HT-29 (cell line): ENCODE data around the gene CHKB. TPM values are rescaled to one million over a fixed set of nuclear protein-coding genes. Genes with fewer than 3 reads are reported as not detected.

Experiments used
- DNase-seq: peaks from one replicate; pipeline ENCODE4 v3.0.0-alpha.2; 2015; ENCODE audit warnings: low spot score
- total RNA-seq: library from RNA; depleted of rRNA; stranded (reverse); fragments of >200 nt; shearing (Covaris generic); gene quantifications from 2 replicates; pipeline ENCODE4 v1.2.3, GENCODE V29; 2014

The CHKB gene
- total RNA-seq, 1 experiment from 2014 or later = 26.2 TPM

DNA sequence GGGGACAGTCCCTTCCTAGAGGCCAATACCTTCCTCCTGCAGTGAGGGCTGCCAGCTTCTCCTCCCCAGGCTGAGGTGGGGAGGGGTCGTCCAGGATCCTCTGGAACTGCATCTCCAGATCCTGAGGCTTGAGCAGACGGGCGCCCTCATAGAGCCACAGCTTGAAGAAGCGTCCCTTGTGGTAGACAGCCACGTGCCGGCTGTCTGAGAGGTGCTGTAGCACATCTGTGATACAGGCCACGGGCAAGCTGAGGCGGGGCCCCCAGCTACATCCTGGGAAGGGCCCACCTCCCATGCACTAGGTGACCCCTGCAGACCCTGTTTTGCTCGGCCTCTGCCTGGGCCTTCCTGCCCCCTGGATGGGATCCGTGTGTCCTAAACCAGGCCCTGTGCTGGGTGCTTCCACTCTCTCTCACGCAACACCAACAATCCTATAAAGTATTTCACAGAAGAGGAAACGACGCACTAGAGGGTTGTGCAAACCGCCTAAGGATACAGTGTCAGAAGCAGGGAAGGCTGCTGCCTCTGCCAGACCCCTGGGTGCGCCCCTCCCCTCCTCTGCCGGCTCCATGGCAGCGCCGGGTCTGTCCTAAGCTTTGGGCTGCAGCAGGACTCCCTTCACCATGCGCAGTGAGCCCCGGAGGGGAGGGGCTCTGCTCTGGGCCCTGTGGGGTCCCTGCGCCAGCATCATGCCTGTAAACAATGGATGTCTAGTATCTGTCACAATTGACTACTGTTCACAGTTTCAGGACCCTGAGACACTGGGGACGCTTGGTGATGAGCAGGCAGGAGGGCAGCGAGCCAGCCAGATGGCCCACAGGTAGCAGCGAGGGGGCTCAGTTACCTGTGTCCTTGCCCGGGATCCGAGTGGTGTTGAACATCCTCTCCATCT lies 8.9 kb downstream of the CHKB start:
- no peak for DNase-seq

DNA sequence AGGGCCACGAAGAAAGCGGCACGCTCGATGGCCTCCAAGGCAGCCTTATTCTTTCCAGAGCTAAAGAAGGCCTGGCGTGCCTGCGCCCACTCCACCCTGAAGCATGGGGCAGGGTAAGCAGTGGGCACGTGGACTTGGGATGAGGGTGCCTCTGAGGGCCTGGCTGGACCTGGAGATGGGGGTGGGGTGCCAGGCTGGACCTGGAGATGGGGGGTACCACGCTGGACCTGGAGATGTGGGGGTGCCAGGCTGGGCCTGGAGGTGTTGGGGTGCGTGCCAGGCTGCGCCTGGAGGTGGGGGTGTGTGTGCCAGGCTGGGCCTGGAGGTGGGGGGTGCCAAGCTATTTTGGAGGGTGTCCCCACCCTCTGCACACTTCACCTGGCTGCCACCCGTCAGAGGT lies 9.7 kb downstream of the CHKB start:
- DNase-seq = no peak

DNA sequence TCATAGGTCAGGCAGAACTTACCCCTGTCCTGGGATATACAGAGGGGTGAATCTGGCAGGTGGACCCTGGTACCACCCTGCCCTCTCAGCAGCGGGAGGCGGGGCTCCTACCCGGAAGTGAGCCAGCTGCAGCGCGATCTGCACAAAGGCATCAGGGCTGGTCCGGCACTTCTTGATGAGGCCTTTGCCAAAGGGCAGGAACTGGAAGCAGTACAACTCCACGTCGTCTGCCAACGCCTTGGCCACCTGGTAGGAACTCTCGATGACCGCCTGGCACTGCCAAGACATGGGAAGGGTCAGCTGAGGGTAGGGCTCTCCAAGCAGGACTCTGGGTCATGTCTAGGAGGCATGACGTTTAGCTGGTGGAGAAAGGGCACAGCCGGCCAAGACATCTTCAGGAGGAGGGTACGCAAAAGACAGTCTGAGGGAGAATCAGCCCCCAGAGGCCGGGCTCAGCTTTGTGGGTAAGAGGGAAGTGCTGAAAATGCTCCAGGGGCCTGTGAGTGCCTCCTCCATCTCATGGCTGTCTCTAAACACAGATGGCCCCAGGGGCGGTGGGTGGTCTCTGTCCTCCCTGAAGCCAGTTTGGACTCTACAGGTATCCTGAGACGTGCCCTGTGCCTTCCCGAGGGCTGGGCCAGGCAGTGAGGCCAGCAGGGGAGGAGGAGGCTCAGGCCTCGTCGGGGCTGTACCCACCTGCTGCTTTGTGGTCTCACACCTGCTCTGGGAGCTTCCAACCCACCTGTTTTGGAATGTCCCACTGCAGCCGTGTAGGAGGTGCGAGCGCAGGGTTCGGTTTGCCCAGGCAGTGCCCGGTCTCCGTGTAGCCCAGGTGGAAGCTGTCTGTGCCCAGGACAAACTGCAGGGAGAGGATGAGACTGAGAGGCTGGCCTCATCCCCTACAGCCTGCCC lies 11.1 kb downstream of the CHKB start:
- DNase-seq = no peak

DNA sequence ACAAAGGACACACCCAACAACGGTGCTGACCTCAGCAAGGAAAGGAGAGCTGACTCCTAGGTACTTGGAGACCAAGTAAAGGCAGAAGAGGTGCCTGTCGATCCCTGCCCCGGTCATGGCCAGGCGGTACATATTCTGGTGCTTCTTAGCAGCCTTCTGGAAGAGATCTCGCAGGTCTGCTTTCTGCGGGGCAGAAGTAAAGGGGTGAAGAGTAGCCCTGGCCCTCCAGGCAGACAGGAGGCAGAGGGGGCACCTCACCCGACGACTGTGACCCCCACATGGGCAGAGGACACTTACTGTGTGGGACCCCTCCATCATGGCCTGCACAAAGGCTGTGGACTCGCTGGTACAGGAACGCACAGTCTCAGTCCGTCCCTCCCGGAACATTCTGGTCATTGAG lies 11.8 kb downstream of the CHKB start:
- no peak for DNase-seq

DNA sequence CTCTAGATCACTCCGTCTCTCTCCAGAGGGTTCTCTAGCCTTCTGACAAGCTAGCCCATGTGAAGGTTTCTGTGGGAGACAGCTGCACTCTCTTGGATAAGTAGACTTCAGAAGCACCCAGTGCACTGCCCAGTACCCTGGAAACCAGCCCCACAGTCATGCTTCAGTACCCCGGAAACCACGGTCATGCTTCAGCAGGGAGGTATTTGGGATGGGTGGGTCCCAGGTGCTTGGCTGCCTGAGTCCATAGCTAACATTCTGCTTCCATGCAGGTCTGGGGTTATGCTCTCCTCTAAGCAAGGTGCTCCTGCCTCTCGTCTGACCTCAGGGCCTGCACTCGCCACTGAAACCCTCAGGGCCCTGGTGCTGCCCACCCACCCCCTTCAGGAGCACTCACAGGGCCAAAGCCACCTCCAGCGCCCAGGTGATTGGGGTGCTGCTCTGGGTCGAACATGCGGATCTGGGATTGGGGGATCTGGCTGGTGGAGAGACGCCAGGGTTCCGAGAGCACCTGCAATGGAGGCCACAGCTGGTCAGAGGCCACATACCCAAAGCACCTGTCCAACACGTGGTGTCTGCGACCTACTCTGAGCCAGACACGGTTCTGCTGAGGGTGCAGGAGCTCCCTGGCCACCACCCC lies 12.6 kb downstream of the CHKB start:
- no peak for DNase-seq

DNA sequence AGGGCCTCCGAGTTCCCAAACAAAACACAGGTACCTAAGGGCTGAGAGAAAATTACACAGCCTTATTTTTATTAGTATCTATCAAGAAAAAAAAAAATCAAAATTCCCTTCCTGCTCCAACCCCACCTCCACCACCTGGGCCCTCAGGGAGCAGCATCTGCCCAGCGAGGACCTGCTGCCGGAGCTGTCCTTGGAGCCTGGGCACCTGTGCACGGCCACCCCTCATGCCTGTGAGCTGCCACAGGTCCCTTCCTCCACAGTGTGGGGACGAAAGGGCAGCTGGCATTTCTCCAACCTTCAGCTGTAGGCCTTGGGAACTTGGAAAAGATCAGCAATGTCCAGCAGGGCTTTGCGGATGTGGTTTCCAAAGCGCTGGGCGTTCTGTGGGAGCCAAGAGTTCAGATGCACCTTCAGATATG lies 13.6 kb downstream of the CHKB start:
- DNase-seq = peak; percentile 30

DNA sequence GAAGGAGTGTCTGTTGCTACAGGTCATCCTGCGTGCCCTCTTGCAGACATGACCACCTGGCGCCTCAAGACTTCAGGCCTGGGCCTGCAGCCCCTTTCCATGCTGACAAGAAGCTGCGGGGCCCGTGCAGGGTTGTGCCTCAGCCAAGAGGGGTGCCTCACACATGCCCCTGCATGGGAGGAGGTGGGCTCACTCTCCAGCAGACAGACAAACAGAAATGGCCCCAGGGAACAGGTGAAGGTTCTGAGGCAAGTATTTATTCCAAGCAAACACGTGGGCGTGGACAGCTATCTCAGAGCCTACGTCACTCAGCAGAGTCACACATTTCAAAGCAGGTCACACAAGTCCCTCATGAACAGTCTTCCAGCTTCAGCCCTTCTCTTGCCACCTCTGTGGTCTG lies 14.0 kb downstream of the CHKB start:
- no peak for DNase-seq

DNA sequence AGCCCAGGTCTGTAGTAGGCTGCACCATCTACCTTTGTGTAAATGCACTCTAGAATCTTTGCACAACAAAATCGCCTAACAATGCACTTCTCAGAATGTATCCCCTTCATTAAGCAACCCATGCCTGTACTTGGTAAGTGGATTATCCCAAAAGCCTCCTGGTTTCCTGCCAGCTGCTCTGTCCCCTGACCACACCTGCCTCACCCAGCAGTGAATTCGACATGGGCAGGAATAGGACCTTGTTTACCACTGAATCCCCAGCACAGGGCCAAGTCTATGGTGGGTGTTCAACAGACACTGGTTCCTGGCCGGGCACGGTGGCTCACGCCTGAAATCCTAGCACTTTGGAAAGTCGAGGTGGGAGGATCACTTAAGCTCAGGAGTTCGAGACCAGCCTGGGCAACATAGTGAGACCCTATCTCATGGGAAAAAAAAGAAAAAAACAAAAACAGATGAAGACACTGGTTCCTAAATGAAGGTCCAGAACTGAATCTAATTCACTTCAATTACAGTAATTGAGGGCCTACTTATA lies 14.9 kb downstream of the CHKB start:
- DNase-seq = no peak

DNA sequence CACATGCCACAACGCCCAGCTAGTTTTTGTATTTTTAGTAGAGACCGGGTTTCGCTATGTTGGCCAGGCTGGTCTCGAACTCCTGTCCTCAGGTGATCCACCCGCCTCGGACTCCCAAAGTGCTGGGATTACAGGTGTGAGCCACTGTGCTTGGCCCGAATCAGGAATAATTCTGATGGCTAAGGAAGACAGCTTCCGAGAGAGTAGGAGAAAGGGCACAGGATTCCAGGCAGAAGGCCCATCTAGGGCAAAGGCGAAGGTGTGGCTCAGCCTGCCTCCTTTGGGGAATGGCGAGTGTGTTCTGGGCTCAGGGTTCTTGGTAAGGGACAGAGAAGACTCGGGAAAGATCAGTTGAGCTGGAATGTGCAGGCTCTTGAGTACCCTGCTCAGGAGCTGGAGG lies 18.4 kb downstream of the CHKB start:
- no peak for DNase-seq

DNA sequence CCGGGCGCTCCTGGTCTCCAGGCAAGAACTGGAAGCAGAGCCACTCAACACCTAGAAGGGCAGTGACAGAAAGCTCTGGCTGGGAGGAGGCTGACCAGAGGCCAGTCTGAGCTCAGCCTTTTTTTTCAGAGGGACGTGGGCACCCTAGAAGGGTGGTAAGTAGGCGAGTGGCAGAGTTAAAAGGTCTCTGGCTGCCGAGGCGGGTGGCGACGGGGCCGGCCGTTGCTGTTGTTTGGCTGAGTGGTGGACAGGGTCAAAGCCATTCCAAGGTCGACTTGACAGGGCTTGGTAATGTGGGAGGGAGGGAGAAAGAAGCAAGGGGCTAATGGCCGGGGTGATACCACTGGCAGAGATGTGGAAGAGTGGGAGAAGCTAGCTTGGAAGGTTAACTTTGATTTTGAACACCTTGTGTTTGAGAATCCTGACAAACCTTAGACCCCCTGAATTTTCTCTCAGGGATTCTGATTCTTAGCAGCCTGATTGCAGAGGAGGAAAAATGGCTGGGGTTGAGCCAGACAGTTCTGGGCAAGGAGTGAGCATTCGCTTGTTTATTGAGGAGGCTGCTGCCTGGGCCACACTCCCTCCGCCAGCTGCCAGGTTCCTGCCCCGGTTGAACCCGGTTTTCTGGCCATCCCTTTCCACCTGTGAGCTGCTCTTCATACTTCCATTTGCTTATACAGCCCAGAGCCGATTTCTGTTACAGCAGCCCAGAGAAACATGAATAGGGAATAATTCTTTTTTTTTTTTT lies 19.1 kb downstream of the CHKB start:
- DNase-seq = no peak

DNA sequence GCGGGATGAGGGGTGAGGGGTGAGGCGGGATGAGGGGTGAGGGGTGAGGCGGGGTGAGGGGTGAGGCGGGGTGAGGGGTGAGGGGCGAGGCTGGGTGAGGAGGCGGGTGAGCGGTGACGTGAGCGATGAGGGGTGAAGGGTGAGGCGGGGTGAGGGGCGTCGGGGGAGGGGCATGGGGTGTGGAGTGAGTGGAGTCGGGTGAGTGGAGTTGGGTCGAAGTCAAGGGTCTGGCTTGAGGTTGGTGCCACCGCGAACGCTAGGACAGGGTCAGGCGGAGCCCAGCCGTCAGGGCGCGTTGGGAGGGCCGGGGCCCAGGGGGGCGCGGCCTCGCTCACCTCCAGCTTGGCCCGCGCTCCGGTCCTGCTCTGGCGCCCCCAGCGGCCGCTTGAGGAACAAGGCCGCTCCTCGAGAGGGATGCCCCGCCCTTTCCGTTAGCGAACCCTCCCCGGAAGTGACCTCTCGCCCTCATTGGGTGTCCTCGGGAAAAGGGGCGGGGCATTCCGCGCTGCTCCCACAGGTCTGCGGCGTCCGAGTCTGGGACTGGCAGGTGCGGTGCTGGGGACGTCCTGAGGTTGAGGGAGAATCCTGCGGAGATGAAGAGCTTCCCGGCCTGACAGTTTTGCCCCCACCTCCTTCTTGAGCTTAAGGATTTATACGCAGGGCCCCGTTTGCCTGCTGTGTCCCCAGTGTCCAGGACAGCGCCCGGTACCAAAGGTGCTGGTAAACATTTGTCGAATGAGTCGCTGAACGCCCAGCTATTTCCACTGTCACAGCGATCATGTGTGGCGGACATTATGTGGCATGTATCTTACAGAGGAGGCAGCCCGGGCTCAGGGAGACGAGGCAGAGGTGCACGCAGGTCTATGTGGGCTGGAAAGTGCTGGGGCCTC lies 19.9 kb downstream of the CHKB start, which contains the start of gene SYCE3:
Gene SYCE3 (minus strand): TSS at position 397 of the 890 bp plus-strand sequence. CDS start 6,514 bp downstream, outside the sequence.
- DNase-seq = peak; percentile 93

DNA sequence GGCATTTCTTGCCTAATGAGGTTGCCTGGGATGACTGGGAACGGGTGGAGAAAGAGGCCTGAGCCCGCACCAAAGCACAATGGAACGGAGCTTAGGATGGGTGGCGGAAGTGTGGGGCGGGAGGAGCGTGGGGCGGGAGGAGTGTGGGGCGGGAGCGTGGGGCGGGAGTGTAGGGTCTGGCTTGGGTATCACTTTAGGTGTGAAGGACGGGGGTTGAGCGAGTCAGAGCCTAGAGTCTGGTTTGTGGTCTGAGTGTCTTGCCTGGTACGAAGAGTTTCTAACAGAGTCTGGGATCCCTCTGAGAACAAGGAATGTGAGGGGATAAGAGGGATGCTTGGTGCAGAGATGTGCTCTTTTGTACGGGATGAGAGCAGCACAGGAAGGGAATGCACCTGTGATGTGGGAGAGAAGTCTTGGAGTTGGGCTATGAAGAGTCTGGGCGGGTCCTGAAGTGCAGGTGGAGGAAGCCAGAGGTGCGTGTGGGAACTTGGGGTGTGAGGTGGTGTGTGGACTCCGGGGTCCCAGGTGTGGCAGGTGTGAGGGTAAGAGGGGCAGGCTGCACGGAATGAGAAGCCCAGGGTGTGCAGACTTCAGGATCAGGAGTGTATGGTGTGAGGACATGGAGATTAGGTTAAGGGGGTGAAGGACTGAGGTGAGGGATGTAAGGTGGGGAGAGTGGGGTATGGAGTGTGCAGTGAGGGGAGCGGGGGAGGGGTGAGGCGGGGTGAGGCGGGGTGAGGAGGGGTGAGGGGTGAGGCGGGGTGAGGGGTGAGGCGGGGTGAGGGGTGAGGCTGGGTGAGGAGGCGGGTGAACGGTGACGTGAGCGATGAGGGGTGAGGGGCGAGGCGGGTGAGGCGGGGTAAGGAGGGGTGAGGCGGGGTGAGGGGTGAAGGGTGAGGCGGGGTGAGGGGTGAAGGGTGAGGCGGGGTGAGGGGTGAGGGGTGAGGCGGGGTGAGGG lies 21.0 kb downstream of the CHKB start:
- no peak for DNase-seq

DNA sequence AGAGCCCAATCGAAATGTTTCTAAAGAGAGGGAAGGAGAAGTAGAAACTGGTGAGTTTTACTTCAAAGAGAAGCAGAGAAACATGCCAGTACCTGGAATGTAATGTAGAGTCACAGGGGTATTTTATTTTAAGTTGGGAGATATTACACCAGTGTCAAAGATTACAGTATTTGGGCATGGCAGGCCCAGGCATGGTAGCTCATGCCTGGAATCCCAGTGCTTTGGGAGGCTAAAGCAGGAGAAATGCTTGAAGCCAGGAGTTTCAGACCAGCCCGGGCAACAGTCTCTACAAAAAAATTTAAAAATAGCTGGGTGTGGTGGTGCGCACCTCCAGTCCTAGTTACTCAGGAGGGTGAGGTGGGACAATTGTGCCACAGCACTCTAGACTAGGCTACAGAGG lies 22.6 kb downstream of the CHKB start:
- no peak for DNase-seq

DNA sequence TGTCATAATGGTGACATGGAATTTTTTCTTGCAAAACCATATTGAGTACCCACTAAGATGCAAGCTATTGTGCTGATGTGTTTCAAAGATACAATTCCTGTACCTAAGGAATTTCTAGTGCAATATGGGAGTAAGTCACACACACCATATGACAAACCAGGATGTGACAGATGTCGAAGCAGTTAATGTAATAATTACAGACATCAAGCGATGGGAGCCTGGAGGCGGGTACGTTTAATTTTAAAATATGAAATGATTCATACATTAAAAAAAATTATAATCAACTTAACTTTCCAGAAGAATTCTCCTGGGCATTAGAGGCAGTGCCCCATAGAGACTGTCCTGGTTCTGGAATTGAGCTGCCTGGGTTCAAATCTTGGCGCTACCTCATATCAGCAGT lies 25.9 kb downstream of the CHKB start:
- DNase-seq = no peak

DNA sequence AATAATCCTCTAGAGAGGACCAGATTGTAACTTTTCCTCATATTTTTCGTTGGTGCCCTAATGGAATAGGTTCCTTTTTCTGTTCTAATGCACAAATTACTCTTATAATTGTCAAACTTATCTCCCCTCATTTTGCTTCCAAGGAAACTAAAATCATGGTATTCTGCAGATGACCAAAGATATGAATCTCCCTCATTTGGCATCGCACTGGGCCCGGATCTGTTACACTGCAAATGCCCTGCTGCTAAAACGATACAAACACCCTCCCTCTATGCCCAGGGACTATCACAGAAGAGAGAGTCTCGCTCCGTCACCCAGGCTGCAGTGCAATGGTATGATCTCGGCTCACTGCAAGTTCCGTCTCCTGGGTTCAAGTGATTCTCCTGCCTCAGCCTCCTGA lies 29.3 kb downstream of the CHKB start:
- DNase-seq = no peak

DNA sequence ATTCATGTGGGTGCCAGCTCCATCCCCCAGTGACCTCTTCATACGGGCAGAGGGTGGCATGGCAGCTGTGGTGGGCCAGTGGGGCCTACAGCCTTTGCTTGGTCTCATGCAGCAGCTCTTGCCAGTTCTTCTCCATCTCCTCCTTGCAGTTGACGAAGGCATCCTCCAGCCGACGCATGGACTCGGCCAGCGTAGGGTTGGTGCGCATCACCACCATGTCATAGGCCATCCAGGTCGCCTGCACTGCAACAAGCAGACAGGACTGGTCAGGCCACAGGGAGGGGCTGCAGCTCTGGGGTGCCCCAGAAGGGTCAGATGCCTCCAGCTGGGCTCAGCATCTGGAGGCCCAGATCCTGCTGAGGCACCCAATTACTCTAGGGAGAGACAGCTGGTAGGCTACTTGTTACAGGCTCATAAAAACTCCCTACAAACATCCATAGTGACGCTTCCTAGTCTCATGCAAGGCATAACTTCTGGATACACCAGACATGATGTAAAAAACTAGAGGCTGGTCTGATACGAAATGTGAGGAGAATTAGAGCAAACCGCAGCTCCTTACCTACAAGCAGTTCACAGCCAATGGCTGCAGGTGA lies 31.4 kb downstream of the CHKB start:
- no peak for DNase-seq

DNA sequence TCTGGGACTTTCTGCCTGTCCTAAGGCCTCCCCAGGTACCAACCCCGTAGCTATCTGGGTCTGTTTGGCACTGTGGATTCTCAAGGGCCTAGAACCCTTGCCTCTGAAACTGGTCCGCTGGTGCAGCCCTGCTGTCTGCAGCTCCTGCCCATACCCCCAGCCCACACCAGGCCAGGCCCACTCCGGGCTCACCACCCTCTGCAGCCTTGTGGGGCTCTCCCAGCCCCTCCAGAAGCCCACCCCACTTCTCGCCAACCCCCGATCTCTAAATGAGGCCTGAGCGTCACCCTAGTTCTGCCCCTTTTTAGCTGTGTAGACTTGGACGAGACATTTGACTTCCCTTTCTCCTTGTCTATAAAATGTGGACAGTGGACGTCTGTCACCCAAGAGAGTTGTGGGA lies 32.3 kb downstream of the CHKB start:
- DNase-seq = no peak
